ENCODE measurements around the gene HSPG2.
"Not testable (repeated sequence)": the region's sequence is repeated elsewhere in the genome, so short reads cannot be mapped to it uniquely, and the experiment has no call there.

Gene HSPG2

DNA sequence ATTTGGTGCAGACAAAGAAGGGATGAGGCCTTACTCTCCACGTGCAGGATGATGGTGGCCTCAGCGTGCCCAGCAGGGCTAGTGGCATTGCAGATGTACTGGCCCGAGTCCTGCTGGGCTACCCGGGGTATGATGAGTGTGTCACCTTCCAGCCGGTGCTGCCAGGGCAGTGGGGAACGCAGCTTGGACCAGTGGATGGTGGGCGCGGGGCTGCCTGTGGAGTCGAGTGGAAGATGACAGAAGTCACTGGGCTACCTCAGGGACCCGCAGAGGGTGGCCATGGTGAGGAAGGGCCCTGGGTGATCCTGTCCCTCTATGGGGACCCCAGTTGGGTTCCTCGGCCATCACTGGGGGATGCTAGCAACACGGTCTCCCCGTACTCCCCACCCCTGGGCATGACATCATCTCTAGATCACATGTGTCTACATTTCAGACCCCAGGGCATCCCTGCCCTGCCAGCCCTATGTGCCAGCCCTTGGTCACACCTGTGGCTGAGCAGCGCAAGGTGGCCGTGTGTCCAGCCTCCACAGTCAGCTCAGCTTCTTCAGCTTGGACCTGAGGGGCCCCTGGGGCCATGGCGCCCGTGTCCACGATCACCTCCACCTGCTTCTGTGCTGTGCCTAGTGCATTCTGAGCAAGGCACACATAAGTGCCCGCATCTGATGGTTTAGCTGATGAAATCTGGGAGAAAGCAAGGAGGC is 97.6 kb downstream of the HSPG2 start:
- no peak for DNase-seq

GRCh38 chr1:21838359-21839157 is 98.6 kb downstream of the HSPG2 start:
- no peak for DNase-seq

DNA sequence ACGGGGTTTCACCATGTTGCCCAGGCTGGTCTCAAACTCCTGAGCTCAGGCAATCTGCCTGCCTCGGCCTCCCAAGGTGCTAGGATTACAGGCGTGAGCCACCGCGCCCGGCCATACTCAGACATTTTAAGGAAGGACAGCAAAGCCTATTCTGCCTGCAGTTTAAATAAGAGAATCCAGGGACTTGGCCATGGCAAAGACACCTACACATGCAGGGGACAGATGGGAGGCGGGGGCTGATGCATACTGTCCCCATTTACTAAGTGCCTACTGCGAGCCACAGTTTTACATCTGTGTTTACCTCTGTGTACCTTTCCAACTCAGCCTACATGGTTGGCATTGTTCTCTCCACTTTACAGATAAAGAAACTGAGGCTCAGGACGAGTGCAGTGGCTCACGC is 99.6 kb downstream of the HSPG2 start:
- no peak for DNase-seq

GRCh38 chr1:21836729-21837128 is 100.4 kb downstream of the HSPG2 start:
- no peak for DNase-seq

DNA sequence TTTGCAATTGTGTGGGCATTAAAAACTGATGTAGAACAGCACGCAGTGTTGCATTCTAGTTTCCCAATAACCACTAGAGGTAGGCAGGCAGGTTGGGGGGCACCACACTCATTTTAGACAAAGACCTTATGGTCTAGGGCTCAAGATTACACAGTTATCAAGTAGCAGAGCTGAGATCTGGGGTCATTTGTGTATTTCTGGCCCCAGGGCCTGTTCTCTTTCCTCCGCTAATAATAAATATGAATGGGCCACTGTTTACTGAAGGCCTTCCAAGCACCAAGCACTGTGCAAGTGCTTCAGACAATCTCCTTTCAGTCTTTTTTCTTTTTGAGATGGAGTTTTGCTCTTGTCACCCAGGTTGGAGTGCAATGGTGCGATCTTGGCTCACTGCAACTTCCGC is 101.1 kb downstream of the HSPG2 start:
- DNase-seq = no peak

DNA sequence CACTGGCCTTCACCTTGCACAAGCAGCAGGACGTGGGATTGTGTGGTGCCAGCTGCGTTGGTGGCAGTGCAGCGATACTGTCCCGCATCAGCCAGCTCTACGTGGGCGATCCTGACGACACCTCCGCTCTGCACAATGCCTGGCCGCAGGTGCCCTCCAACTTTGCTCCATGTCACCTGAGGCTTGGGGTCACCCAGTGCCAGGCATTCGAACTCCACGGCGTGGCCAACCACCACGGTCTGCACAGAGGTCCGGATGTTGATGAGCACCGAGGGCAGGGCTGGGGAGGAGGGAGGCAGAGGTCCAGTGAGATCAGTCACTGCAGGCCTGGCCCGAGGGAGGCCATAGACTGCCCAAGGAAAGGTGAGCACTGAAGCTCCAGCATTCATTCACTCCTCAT is 102.4 kb downstream of the HSPG2 start:
- DNase-seq = no peak

GRCh38 chr1:21834094-21834493 is 103.0 kb downstream of the HSPG2 start:
- no peak for DNase-seq

- no peak for DNase-seq
These were observed 103.6 kb downstream of the HSPG2 start for GRCh38 chr1:21833392-21833976.

DNA sequence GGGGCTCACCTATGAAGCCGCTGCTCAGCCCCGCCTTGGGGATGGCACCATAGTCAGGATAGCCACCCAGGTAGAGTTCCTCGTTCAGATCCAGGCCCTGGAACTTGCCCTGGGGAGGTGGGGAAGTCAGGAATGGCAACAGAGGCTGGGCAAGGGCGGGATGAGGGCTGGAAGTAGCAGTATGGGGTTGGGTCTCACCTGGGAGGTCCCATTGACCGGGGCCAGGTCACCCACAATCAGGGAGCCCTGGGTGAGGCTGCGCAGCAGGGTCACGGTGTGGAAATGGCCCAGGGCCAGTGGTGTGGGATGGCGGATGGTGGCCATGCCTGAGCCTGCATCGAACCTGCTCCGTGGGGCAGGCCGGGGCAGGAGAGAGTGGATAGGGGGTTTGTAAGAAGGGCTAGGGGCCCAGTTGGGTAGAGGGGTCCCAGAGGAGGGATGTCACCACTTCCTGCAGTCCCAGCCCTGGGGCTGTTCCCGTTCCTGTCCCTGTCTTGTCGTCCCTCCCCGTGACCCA is 105.6 kb downstream of the HSPG2 start:
- no peak for DNase-seq

- no peak for DNase-seq
These were observed 106.2 kb downstream of the HSPG2 start for GRCh38 chr1:21830792-21831453.

- no peak for DNase-seq
These were observed 107.8 kb downstream of the HSPG2 start for GRCh38 chr1:21829294-21829693.

GRCh38 chr1:21828506-21829210 is 108.5 kb downstream of the HSPG2 start:
- no peak for DNase-seq

DNA sequence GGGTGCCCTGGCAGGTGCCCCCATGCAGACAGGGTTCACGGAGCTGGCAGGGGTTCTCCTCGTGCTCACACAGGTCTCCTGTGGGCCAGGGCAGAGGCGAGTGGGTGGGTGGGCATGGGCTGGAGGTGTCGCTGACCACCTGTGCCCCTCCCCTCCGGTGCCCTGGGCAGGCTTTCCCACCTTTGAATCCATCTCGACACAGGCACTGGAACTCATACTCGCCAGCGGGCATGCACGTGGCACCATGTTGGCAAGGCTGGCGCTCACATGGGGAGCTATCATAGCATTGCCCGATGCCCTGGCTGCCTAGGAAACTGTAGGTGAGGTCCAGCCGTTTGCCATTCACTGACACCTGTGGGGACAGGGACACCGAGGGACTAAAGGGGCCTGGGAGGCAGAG is 109.0 kb downstream of the HSPG2 start:
- no peak for DNase-seq

DNA sequence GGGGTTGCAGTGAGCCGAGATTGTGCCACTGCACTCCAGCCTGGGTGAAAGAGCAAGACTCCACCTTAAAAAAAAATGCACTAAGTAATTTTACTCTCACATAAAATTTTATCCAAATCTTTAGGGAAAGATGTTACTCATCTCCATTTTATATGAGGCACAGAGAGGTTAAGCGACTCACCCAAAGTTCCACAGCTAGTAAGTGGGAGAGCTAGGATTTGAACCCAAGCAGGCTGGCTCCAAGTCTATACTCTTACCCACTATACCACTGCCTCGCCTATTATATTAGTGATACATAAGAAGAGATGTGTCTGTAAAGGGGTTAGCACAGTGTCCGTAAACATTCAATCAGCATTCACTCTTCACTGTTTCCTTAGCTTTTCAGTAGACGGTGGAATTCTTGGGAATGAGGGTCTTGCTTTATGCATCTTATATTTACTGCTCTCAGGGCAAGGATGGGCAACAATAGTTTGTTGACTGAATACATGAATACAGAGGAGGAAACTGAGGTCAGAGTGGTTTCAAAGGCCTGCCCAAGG is 109.9 kb downstream of the HSPG2 start:
- no peak for DNase-seq

- not testable (repeated sequence) for DNase-seq
These were observed 110.4 kb downstream of the HSPG2 start for GRCh38 chr1:21826694-21827093.

- no peak for DNase-seq
These were observed 111.7 kb downstream of the HSPG2 start for GRCh38 chr1:21825393-21825792.

- DNase-seq = no peak
These were observed 112.2 kb downstream of the HSPG2 start for GRCh38 chr1:21824926-21825325.

DNA sequence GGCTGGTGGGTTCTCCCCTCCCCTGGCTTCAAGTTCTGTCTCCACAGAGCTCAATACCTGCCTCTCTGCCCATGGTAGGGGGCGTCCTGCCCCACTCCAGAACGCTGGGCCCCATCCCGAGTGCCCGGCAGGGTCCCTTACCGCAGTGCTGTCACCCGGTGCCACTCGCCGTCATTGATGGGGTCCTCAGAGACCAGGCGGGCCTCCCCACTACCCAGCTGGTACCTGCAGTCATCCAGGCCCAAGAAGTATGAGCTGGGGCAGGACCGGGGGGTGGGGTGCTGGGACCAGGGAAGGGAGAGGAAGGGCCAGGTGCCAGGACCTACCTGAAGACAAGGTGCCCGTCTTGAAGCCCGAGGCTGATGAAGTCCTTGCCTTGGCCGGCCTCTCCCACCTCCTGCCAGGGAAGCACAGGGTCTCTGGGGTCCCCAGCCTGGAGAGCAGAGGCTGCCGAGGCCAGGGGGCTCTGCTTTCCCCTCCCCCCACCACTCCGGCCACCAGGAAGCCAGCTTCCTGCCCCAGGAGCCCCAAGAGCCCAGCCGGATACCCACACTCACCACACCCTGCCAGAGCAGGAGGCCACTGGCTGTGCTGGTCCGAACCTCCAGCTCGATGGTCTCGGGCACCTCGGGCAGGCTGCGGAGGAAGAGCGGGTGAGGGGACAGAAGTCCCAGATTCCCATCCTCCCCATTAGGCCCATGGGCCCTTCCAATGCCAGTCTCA is 113.0 kb downstream of the HSPG2 start:
- no peak for DNase-seq

DNA sequence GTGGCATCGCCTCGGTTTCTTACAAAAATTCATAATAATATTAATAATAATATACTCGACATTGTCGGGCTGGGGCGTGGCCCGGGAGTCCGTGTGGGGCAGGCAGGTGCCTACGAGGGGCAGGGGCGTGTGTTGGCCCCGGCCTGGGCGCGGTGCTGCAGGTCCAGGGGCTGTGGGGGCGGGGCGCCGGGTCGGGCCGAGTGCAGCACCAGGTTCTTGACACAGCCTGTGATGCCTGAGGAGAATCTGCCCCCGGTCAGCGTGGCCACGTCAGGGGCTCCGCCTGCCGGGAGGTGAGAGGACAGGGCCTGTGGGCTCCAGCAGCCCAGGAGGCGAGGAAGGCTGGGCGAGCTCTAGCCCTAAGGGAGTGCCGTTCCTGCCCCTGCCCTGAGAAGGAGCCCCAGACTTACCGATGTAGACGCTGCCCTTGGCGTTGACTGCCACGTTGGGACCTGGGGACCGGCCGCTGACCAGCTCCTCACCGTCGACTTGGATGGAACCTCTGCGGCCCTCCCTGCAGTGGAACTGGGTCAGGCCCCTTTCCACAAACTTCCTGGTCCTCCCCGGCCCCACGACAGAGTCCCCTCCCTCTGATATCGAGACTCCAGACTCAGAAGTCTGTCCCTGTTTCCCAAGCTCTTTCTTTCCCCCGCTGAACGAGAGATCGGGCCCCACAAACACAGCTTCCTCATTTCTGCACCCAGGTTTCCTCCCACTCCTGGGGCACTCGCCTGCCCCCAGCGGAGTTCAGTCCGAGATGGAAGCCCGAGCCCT is 113.7 kb downstream of the HSPG2 start:
- no peak for DNase-seq

DNA sequence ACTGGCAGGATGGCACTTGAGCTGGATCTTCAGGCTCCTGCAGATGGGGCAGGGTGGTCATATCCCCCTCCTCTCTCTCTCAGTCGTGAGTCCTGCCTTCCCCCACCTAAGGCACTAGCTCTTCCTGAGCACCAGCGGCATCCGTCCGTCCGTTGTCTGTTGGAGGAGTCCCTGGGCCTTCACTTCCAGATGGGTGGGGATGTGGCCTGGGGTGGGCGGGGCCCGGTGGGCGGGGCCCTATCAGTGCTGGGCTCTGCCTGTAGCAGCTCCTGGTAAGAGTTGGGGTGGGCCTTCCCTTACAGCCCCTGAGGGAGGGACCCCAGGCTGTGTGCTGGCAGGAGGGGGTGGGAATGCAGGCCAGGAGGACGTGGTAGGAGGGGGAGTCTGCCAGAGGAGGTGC is 114.8 kb downstream of the HSPG2 start:
- no peak for DNase-seq
